IMR-90 (cell line): ENCODE data around the gene MRPS33. TPM values are rescaled to one million over a fixed set of nuclear protein-coding genes. Genes with fewer than 3 reads are reported as not detected.
A peak's percentile ranks its signal among the peaks of the same experiment; 100 is the strongest.

ENCODE experiments used
- ATAC-seq: fragments of 200-7000 bp; cut with Tn5 transposase; 2 replicates; pipeline ENCODE4 v1.9.1; 2020; ENCODE audit warnings: low read depth, mild to moderate bottlenecking, moderate library complexity
- BruUV-seq: library from RNA; stranded (reverse); fragments of 400-500 nt; replicated peaks from 2 replicates; lab custom pipeline; 2021; lab: Mats Ljungman, UMichigan
- CTCF ChIA-PET: fragments of 300-600 bp; formaldehyde crosslinking; extraction: SDS; loops from one replicate; lab custom pipeline; 2021; ENCODE audit warnings: antibody characterized with exemption; lab: Yijun Ruan, JAX
- POLR2A ChIA-PET: fragments of 300-600 bp; sonication (Branson Sonifier 250); formaldehyde crosslinking; loops from one replicate; lab custom pipeline; 2022; ENCODE audit warnings: antibody characterized with exemption; ENCODE audit not compliant: unreplicated experiment; lab: Charles Lee
- DNase-seq: peaks from one replicate; pipeline ENCODE4 v3.0.0; 2013
- H2AFZ ChIP-seq: replicated peaks from 2 replicates; pipeline ENCODE3; 2013; ENCODE audit warnings: low read length, mild to moderate bottlenecking; ENCODE audit not compliant: poor library complexity
- H2AK5ac ChIP-seq: 2 replicates; pipeline ENCODE4 v1.6.1; 2013; ENCODE audit warnings: low read depth, low read length, inconsistent platforms
- H2AK9ac ChIP-seq: replicated peaks from 2 replicates; pipeline ENCODE3; 2013; ENCODE audit warnings: mild to moderate bottlenecking, low read depth, low read length, moderate library complexity; ENCODE audit not compliant: poor library complexity
- H2BK120ac ChIP-seq: 2 replicates; pipeline ENCODE4 v1.6.1; 2013; ENCODE audit warnings: low read depth, low read length, inconsistent platforms
- H2BK15ac ChIP-seq: 3 replicates; pipeline ENCODE4 v1.6.1; 2013; ENCODE audit warnings: low read depth, low read length, inconsistent platforms
- H2BK20ac ChIP-seq: 2 replicates; pipeline ENCODE4 v1.6.1; 2013; ENCODE audit warnings: low read depth, mild to moderate bottlenecking, inconsistent platforms, low read length, moderate library complexity
- H2BK5ac ChIP-seq: 2 replicates; pipeline ENCODE4 v1.6.1; 2013; ENCODE audit warnings: mild to moderate bottlenecking, low read depth, low read length, inconsistent platforms; ENCODE audit not compliant: poor library complexity, severe bottlenecking
- H3K14ac ChIP-seq: replicated peaks from 2 replicates; pipeline ENCODE4 v1.6.1; 2013; ENCODE audit warnings: low read depth, low read length, inconsistent platforms
- H3K18ac ChIP-seq: 2 replicates; pipeline ENCODE4 v1.6.1; 2013; ENCODE audit warnings: low read depth, low read length, control low read depth
- H3K23ac ChIP-seq: 2 replicates; pipeline ENCODE4 v1.6.1; 2013; ENCODE audit warnings: low read depth, low read length, inconsistent platforms
- H3K27ac ChIP-seq: 2 replicates; pipeline ENCODE4 v1.5.1; 2013; ENCODE audit warnings: mild to moderate bottlenecking, control low read depth, low read length; ENCODE audit not compliant: insufficient read depth
- H3K27me3 ChIP-seq: 2 replicates; pipeline ENCODE4 v1.6.1; 2013; ENCODE audit warnings: low read length; ENCODE audit not compliant: control insufficient read depth, insufficient read depth
- H3K36me3 ChIP-seq: 2 replicates; pipeline ENCODE4 v1.6.1; 2013; ENCODE audit warnings: low read length, mixed read lengths; ENCODE audit not compliant: control insufficient read depth, insufficient read depth
- H3K4ac ChIP-seq: 2 replicates; pipeline ENCODE4 v1.6.1; 2013; ENCODE audit warnings: low read depth, low read length, inconsistent platforms
- H3K4me1 ChIP-seq: 2 replicates; pipeline ENCODE4 v1.6.1; 2013; ENCODE audit warnings: low read length, mixed read lengths; ENCODE audit not compliant: control insufficient read depth, insufficient read depth
- H3K4me2 ChIP-seq: 2 replicates; pipeline ENCODE4 v1.6.1; 2013; ENCODE audit warnings: low read depth, mild to moderate bottlenecking, control low read depth, low read length, moderate library complexity
- H3K4me3 ChIP-seq: 2 replicates; pipeline ENCODE4 v1.5.1; 2013; ENCODE audit warnings: low read depth, mild to moderate bottlenecking, control low read depth, low read length, moderate library complexity; ENCODE audit not compliant: insufficient read depth
- H3K56ac ChIP-seq: 2 replicates; pipeline ENCODE4 v1.6.1; 2013; ENCODE audit warnings: low read length, inconsistent platforms; ENCODE audit not compliant: insufficient read depth; ENCODE audit errors: extremely low read depth
- H3K79me1 ChIP-seq, 2 experiments: 2 replicates each; pipeline ENCODE4 v1.6.1; 2013; ENCODE audit warnings: low read length in 2 of 2, inconsistent platforms in 1 of 2, low read depth in 1 of 2
- H3K9ac ChIP-seq: 2 replicates; pipeline ENCODE4 v1.6.1; 2013; ENCODE audit warnings: low read depth, low read length, control low read depth
- H3K9me1 ChIP-seq: 2 replicates; pipeline ENCODE4 v1.6.1; 2013; ENCODE audit warnings: low read length, inconsistent platforms; ENCODE audit not compliant: insufficient read depth
- H3K9me3 ChIP-seq: 2 replicates; pipeline ENCODE4 v1.6.1; 2013; ENCODE audit warnings: low read length; ENCODE audit not compliant: control insufficient read depth, insufficient read depth
- H4K20me1 ChIP-seq: 2 replicates; pipeline ENCODE4 v1.6.1; 2013; ENCODE audit warnings: low read length, inconsistent platforms; ENCODE audit not compliant: insufficient read depth
- H4K5ac ChIP-seq: 2 replicates; pipeline ENCODE4 v1.6.1; 2013; ENCODE audit warnings: mild to moderate bottlenecking, low read depth, low read length, control low read depth
- H4K8ac ChIP-seq, 2 experiments: 2 replicates each; pipeline ENCODE4 v1.6.1; 2013; ENCODE audit warnings: low read depth in 2 of 2, low read length in 2 of 2, control low read depth in 1 of 2, inconsistent platforms in 1 of 2
- H4K91ac ChIP-seq: 2 replicates; pipeline ENCODE4 v1.6.1; 2013; ENCODE audit warnings: low read depth, low read length, inconsistent platforms; ENCODE audit not compliant: insufficient read depth
- CEBPB ChIP-seq: IDR thresholded peaks from 2 replicates; pipeline ENCODE4 v1.6.1; 2012; ENCODE audit warnings: low read depth, low read length, improper control_type of control experiment
- SMC3 ChIP-seq: fragments of 150-350 bp; IDR thresholded peaks from 2 replicates; pipeline ENCODE4 v1.6.1; 2016; ENCODE audit warnings: low read depth, mild to moderate bottlenecking, antibody characterized with exemption, low read length, moderate library complexity
- WGBS, 2 experiments: methylation state at CpG; one replicate each; pipeline versions ENCODE4 v1.1.5 to v1.1.7; 2013; ENCODE audit warnings: missing lambda C conversion rate in 2 of 2; ENCODE audit not compliant: insufficient read length in 1 of 2; ENCODE audit errors: extremely low coverage in 2 of 2; 5-methylcytosine and 5-hydroxymethylcytosine counted together
- dilution Hi-C: fragments of 300-500 bp; cut with HindIII; formaldehyde crosslinking; loops from one replicate; pipeline ENCODE4 v1.14.3; 2018; ENCODE audit warnings: low sequenced_read_pairs; ENCODE audit not compliant: unreplicated experiment
- in situ Hi-C: fragments of 300-500 bp; cut with MboI; formaldehyde crosslinking; loops from 3 replicates; pipeline ENCODE4 v1.14.3; 2019; ENCODE audit warnings: low sequenced_read_pairs, inconsistent platforms, mixed read lengths
- intact Hi-C: fragments of 100-400 bp; cut with micrococcal nuclease; formaldehyde crosslinking; loops from 2 replicates; pipeline ENCODE4 v1.10.0; 2022
- polyA plus RNA-seq, 3 experiments: library from polyadenylated mRNA; depleted of rRNA; stranded (reverse); fragments of >200 nt; gene quantifications; 2 replicates each; pipeline ENCODE4 v1.2.3, GENCODE V29; 2012; ENCODE audit warnings: low replicate concordance in 1 of 3
- total RNA-seq: library from RNA; depleted of rRNA; stranded (reverse); fragments of >200 nt; gene quantifications from 2 replicates; pipeline ENCODE4 v1.2.3, GENCODE V29; 2012

The MRPS33 gene
- total and polyA plus RNA-seq, 2 of the 4 experiments (the other 2 are of a cell fraction), result 14.5 to 33.8 TPM

GRCh38 chr7:141043616-141044015 lies 28.9 kb upstream of the MRPS33 start:
- Histone ChIP-seq H2AFZ (no peak overlapping the region), H3K4me1 (no peaks in the 10 kb centered on the region; the same call in 1 of the 2 replicates), H3K27me3 (no peaks in the 10 kb centered on the region), H3K79me1 (no peaks in the 10 kb centered on the region), H4K8ac (peak overlapping the region; percentile 43 to 70; a peak in 2 of 4 replicates), H4K5ac (peak overlapping the region; percentile 95; the same call in 1 of the 2 replicates), H2BK20ac (peak overlapping the region; percentile 80), H3K4me3 (no peak overlapping the region), H3K56ac (no peak overlapping the region), H2BK120ac (peak overlapping the region; percentile 83), H2BK15ac (no peak overlapping the region), H3K27ac (no peak overlapping the region; the same call in 1 of the 2 replicates), H2BK5ac (peak overlapping the region; percentile 95), H3K9me3 (no peaks in the 10 kb centered on the region), H3K23ac (no peak overlapping the region), H3K9ac (no peak overlapping the region), H3K14ac (0 out of 2 replicates have a peak overlapping the region, but pooled peaks have one; percentile 14), H3K4me2 (peak overlapping the region; percentile 38; the same call in 1 of the 2 replicates), H3K4ac (peak overlapping the region; percentile 37; the same call in 1 of the 2 replicates), H3K36me3 (no peaks in the 10 kb centered on the region), H4K20me1 (no peaks in the 10 kb centered on the region), H2AK5ac (no peak overlapping the region), H3K9me1 (no peaks in the 10 kb centered on the region), H4K91ac (peak overlapping the region; percentile 78), H2AK9ac (no peak overlapping the region), H3K18ac (peak overlapping the region; percentile 97; the same call in 1 of the 2 replicates)
- intact Hi-C loops, result no loop called here
- TF ChIP-seq CEBPB (no peak), SMC3 (no peak)
- DNase-seq (no peak), ATAC-seq (no peak)
- WGBS, 2 experiments, result no CpG with 5 or more reads among the region's 4 CpGs
- ChIA-PET CTCF (no interaction called here), POLR2A (no interaction called here)
- in situ Hi-C loops, result no loop called here
- no TSS peak for BruUV-seq
- dilution Hi-C loops, result no loop called here
